ENCODE measurements around the gene GPR161. TPM values are rescaled to one million over a fixed set of nuclear protein-coding genes. Genes with fewer than 3 reads are reported as not detected.

Gene GPR161
- total RNA-seq, 1 donor from 2014 or later, result 21.9 TPM

DNA sequence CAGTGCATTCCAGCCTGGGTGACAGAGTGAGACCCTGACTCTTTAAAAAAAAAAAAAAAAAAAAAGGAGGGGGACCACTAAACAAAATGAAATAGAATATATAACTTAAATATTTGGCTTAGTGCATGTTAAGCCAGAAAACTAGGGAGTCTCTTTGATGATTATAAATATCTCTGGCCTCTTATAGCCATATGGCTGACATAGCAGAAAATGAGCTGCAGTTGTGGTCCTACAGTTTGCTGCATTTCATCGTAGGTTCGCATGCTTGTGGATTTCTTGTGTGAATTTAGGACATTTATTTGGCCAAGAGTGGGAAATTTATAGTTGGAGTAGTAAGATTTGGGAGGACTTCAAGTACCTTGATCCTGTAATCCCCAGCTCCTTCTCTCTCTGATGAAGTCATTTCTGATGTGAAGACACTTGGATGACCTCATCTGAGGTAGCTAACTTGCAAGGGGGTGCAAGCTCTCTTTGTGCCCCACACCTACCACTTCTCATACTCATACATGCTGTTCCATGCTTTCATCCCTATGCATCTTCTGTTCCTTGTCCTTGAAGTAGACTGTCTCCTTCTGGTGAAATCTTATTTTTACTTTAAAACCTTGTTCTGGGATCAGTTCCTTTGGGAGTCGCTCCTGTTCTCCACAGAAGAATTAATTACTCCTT, 35.7 kb upstream of the GPR161 start:
- H3K4me1 ChIP-seq (ENCODE audit: insufficient read depth, low read length), result no peaks in the 10 kb centered on the region
- no peaks in the 10 kb centered on the region for H4K20me1 ChIP-seq (ENCODE audit: insufficient read depth, low read length)
- no peak overlapping the region for H3K27ac Mint-ChIP-seq (ENCODE audit: unreplicated experiment)
- no peak for DNase-seq (ENCODE audit: low read depth)
- H3K27ac ChIP-seq (ENCODE audit: low read depth, low read length), result no peak overlapping the region
- no peak overlapping the region for H3K4me3 ChIP-seq (ENCODE audit: insufficient read depth, low read depth, low read length)
- H3K4me2 ChIP-seq (ENCODE audit: low read length), result no peak overlapping the region
- no peaks in the 10 kb centered on the region for H3K36me3 Mint-ChIP-seq (ENCODE audit: low read depth, unreplicated experiment)
- no peaks in the 10 kb centered on the region for H3K36me3 ChIP-seq (ENCODE audit: insufficient read depth, low read length)
- H3K9ac ChIP-seq (ENCODE audit: low read length), result no peak overlapping the region
- TF ChIP-seq, protein P1, sequence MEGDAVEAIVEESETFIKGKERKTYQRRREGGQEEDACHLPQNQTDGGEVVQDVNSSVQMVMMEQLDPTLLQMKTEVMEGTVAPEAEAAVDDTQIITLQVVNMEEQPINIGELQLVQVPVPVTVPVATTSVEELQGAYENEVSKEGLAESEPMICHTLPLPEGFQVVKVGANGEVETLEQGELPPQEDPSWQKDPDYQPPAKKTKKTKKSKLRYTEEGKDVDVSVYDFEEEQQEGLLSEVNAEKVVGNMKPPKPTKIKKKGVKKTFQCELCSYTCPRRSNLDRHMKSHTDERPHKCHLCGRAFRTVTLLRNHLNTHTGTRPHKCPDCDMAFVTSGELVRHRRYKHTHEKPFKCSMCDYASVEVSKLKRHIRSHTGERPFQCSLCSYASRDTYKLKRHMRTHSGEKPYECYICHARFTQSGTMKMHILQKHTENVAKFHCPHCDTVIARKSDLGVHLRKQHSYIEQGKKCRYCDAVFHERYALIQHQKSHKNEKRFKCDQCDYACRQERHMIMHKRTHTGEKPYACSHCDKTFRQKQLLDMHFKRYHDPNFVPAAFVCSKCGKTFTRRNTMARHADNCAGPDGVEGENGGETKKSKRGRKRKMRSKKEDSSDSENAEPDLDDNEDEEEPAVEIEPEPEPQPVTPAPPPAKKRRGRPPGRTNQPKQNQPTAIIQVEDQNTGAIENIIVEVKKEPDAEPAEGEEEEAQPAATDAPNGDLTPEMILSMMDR (IDR thresholded peaks at IDR 0.05; ENCODE audit: insufficient read depth, low read depth, low read length), result no peak
- TF ChIP-seq EZH2 (IDR thresholded peaks at IDR 0.05; ENCODE audit: insufficient read depth, low read length), result no peak
- H3K4me1 Mint-ChIP-seq (ENCODE audit: low read depth, unreplicated experiment), result no peaks in the 10 kb centered on the region
- H3K79me2 ChIP-seq (ENCODE audit: insufficient read depth, low read length), result no peaks in the 10 kb centered on the region
- H3K27me3 Mint-ChIP-seq (ENCODE audit: low read depth, unreplicated experiment), result no peaks in the 10 kb centered on the region
- no peak overlapping the region for H3K4me3 Mint-ChIP-seq (ENCODE audit: unreplicated experiment)
- no peaks in the 10 kb centered on the region for H3K9me3 ChIP-seq (ENCODE audit: insufficient read depth, low read depth, low read length)
- H2AFZ ChIP-seq (ENCODE audit: low read depth, low read length), result no peak overlapping the region
- H3K9me3 Mint-ChIP-seq (ENCODE audit: unreplicated experiment), result peaks cover 2% of the 10 kb centered on the region
- no peak for FAIRE-seq
- no peaks in the 10 kb centered on the region for H3K27me3 ChIP-seq (ENCODE audit: insufficient read depth, low read length)

DNA sequence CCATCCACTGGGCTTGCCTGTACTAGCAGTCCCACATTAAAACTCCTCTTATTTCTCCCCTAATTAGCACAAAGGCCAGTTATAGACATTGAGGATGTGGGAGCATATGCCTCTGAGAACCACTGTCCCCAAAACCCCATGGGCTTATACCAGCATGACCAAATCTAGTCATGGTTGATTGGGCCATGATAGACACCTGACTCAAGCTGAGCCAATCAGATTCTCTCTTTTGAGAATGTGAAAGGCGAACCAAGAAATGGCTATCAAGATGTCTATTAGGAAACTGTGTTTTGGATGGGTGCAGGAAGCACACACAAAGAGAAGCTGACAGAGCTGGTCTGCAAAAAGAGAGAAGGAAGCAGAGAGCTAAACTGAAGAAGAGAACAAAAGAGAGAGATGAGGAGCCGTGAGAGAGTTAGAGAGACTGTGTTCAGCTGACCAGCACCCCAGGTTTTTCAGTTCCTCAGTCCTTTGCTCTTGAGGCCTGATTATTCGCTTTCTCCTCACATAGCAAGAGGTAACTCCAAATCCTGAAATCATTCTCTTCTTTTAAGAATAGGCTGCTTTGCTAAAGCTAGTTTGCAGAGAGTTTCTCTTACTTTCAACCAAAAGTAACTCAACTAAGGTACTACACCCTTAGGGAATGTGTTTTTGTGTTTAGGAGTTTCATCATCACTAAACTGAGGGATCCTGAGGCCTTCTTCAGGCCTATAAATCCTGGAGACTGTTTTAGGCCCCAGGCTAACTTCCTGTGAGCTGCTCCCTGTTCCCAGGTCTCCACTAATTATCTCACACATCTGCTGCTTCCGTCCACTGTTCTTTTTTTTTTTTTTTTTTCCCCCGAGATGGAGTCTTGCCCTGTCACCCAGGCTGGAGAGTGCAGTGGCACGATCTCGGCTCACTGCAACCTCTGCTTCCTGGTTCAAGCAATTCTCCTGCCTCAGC, 34.1 kb upstream of the GPR161 start:
- no peaks in the 10 kb centered on the region for H4K20me1 ChIP-seq (ENCODE audit: insufficient read depth, low read length)
- Mint-ChIP-seq H3K9me3 (ENCODE audit: unreplicated experiment) (peaks cover 2% of the 10 kb centered on the region), H3K4me3 (ENCODE audit: unreplicated experiment) (no peak overlapping the region), H3K4me1 (ENCODE audit: low read depth, unreplicated experiment) (no peaks in the 10 kb centered on the region), H3K27me3 (ENCODE audit: low read depth, unreplicated experiment) (no peaks in the 10 kb centered on the region), H3K36me3 (ENCODE audit: low read depth, unreplicated experiment) (no peaks in the 10 kb centered on the region), H3K27ac (ENCODE audit: unreplicated experiment) (no peak overlapping the region)
- H3K27me3 ChIP-seq (ENCODE audit: insufficient read depth, low read length), result no peaks in the 10 kb centered on the region
- H3K9ac ChIP-seq (ENCODE audit: low read length), result no peak overlapping the region
- H3K4me2 ChIP-seq (ENCODE audit: low read length), result no peak overlapping the region
- DNase-seq (ENCODE audit: low read depth), result no peak
- H3K4me3 ChIP-seq (ENCODE audit: insufficient read depth, low read depth, low read length), result no peak overlapping the region
- H2AFZ ChIP-seq (ENCODE audit: low read depth, low read length), result no peak overlapping the region
- TF ChIP-seq, protein P1 (IDR thresholded peaks at IDR 0.05; ENCODE audit: insufficient read depth, low read depth, low read length), result no peak
- no peak for TF ChIP-seq EZH2 (IDR thresholded peaks at IDR 0.05; ENCODE audit: insufficient read depth, low read length)
- no peaks in the 10 kb centered on the region for H3K36me3 ChIP-seq (ENCODE audit: insufficient read depth, low read length)
- H3K27ac ChIP-seq (ENCODE audit: low read depth, low read length), result no peak overlapping the region
- H3K79me2 ChIP-seq (ENCODE audit: insufficient read depth, low read length), result no peaks in the 10 kb centered on the region
- no peaks in the 10 kb centered on the region for H3K4me1 ChIP-seq (ENCODE audit: insufficient read depth, low read length)
- H3K9me3 ChIP-seq (ENCODE audit: insufficient read depth, low read depth, low read length), result no peaks in the 10 kb centered on the region
- FAIRE-seq, result no peak

Measured in astrocyte (in vitro differentiated cells and primary cell).